ENCODE data around the gene UGT1A4.

The UGT1A4 gene

DNA sequence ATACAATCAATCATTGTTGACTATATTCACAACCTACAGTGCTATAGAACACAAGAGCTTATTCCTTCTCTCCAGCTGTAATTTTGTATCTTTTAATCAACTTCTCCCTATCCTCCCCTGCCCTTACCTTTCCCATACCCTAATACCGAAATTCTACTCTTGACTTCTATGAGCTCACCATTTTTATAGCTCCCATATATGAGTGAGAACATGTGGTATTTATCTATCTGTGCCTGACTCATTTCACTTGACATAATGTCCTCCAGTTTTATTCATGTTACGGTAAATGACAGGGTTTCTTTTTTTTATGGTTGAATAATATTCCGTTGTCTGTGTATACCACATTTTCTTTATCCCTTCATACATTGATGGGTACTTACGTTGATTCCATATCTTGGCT lies 62.2 kb downstream of the UGT1A4 start:
- Histone ChIP-seq H3K27me3 (no peaks in the 10 kb centered on the region; the same call in 1 of the 2 replicates), H3K36me3 (no peaks in the 10 kb centered on the region), H3K4me3 (ENCODE audit: low read depth, low read length) (no peak overlapping the region), H3K4me1 (no peaks in the 10 kb centered on the region), H3K9me3 (no peaks in the 10 kb centered on the region)
- no peak for DNase-seq
- TF ChIP-seq, protein P1, sequence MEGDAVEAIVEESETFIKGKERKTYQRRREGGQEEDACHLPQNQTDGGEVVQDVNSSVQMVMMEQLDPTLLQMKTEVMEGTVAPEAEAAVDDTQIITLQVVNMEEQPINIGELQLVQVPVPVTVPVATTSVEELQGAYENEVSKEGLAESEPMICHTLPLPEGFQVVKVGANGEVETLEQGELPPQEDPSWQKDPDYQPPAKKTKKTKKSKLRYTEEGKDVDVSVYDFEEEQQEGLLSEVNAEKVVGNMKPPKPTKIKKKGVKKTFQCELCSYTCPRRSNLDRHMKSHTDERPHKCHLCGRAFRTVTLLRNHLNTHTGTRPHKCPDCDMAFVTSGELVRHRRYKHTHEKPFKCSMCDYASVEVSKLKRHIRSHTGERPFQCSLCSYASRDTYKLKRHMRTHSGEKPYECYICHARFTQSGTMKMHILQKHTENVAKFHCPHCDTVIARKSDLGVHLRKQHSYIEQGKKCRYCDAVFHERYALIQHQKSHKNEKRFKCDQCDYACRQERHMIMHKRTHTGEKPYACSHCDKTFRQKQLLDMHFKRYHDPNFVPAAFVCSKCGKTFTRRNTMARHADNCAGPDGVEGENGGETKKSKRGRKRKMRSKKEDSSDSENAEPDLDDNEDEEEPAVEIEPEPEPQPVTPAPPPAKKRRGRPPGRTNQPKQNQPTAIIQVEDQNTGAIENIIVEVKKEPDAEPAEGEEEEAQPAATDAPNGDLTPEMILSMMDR (IDR thresholded peaks at IDR 0.05; ENCODE audit: low read depth, low read length): no peak

DNA sequence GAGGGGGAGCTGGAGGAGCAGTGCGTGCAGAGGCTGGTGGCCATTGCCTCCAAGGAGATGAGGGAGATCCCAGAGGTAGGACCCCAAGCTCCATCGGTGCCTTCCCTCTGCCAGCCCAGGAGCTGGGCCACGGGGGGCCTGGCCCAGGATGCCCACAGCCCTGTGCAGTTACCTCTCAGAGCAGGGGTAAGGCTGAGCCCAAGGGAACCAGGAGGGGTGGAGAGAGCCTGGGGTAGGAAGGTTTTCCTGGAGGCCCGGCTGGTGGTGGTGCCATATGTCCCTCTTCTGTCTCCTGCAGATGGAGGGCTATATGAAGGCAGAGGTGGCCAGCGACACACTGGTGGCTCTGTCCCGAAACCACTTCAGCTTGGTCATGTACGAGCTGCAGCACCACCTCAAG lies 71.0 kb downstream of the UGT1A4 start:
- no peak for DNase-seq
- TF ChIP-seq, protein P1 (IDR thresholded peaks at IDR 0.05; ENCODE audit: low read depth, low read length): no peak
- Histone ChIP-seq H3K4me3 (ENCODE audit: low read depth, low read length) (no peak overlapping the region), H3K27me3 (no peaks in the 10 kb centered on the region), H3K9me3 (no peaks in the 10 kb centered on the region), H3K36me3 (no peaks in the 10 kb centered on the region), H3K4me1 (no peaks in the 10 kb centered on the region)

DNA sequence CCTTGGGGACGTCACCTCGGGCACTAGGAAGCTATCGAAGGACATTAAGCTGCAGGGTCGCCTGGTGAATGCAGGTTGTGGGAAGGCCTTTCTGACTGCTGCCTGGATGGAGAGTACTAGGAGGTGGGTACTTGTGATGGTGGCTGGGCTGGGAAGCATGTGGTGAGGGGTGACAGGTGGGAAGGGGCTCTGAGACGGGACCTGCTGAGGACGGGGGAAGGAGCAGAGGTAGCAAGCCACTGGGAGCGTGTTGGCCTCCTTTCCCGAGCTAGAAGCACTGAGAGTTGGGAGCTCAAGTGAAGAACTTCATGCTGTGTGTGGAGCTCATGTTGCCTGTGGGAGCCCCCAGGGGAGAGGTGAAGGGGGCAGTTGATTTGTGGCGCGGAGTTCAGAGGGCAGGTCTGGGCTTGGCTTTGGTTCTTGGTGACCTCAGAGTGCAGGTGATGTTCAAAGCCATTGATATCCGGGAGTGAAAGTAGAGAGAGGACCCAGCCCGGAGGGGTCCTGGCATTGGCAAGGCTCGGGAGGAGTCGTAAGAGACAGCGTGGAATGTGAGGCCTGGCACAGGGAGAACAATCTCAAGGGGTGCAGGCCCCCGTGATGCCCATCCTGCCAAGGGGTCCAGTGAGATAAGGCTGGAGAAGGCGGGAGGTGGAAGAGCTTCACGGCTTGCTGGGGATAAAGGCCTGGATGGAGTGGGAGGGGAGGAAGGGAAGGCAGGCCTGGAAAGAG lies 72.8 kb downstream of the UGT1A4 start:
- Histone ChIP-seq H3K4me1 (no peaks in the 10 kb centered on the region), H3K27me3 (no peaks in the 10 kb centered on the region), H3K9me3 (no peaks in the 10 kb centered on the region), H3K36me3 (no peaks in the 10 kb centered on the region), H3K4me3 (ENCODE audit: low read depth, low read length) (no peak overlapping the region)
- TF ChIP-seq, protein P1 (IDR thresholded peaks at IDR 0.05; ENCODE audit: low read depth, low read length): no peak
- no peak for DNase-seq

DNA sequence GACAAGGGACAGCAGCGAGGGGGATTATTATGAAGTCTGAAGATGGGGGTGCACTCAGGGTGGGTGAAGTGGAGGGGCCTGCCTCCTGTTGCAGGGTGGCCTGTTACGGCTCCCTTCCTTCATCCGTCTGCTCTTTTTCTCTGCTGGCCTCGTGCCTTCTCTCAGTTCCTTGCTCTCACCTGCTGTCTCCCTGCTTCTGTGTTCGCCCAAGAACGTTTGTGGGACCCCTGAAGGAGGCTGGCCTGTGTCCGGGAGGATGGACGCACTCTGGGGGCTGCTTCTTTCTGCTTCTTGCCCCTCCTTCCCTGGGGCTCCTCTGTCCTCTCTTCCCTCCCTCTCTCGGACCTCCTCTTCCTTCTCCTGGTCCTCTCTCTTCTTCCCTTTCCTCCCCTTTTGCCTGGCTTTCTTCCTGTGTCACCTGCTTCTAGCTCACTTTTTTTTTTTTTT lies 73.4 kb downstream of the UGT1A4 start:
- Histone ChIP-seq H3K4me3 (ENCODE audit: low read depth, low read length) (no peak overlapping the region), H3K27me3 (no peaks in the 10 kb centered on the region), H3K9me3 (no peaks in the 10 kb centered on the region)

DNA sequence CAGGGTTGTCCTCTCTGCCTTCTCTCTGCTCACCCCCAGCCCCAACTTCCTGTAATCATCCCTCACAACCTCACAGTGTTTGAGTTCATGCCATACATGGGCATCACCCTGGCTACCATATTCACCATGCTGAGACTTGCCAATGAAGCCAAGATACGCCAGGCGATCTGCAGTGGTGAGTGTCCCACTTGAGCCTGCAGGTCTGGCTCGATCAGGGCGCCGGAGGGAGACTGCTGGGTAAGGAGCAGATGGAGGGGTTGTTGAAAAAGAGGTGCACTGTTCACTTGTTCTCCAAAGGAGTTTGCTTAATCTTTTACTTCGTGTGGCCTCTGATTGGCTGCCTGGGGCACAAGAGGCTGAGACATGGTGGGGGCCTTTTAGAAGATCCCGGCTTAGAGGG lies 74.2 kb downstream of the UGT1A4 start:
- Histone ChIP-seq H3K36me3 (no peaks in the 10 kb centered on the region), H3K4me3 (ENCODE audit: low read depth, low read length) (no peak overlapping the region), H3K9me3 (no peaks in the 10 kb centered on the region), H3K4me1 (no peaks in the 10 kb centered on the region), H3K27me3 (no peaks in the 10 kb centered on the region)
- DNase-seq: no peak
- TF ChIP-seq, protein P1 (IDR thresholded peaks at IDR 0.05; ENCODE audit: low read depth, low read length): no peak

More for the DNA sequence above, 73.4 kb downstream of the UGT1A4 start:
- Histone ChIP-seq H3K36me3 (no peaks in the 10 kb centered on the region), H3K4me1 (no peaks in the 10 kb centered on the region)
- no peak for DNase-seq
- TF ChIP-seq, protein P1 (IDR thresholded peaks at IDR 0.05; ENCODE audit: low read depth, low read length): no peak

DNA sequence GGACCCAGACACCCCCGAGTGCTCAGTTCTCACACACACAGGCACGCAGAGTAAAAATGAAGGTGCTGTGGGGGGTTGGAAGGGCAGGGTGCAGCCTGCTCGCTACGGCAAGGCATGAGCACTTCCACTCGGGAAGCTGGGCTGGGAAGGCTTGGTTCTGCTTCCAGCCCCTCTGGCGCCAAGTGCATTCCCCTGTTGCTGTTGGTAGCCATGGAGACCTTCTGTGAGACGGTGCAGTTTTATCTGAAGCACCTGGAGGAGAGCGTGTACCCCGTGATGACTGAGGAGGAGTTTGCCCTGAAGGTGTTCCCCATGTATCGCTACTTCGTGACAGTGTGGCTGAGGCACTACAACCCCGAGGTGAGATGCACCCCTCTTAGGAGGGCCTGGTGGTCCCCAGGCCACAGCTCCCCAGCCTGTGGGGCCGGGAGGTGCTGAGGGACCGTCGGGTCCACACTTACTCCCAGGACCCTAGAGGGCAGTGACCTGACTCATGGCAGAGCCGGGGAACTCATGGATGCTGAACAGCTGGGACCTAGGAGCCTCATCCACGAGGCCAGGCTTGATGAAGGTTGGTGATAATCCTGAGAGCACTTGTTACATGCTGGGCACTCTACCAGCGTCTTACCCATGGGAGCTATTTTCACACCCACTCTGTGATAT lies 75.1 kb downstream of the UGT1A4 start:
- no peaks in the 10 kb centered on the region for H3K27me3 ChIP-seq
- no peak for DNase-seq
- no peaks in the 10 kb centered on the region for H3K9me3 ChIP-seq
- TF ChIP-seq, protein P1 (IDR thresholded peaks at IDR 0.05; ENCODE audit: low read depth, low read length): no peak
- H3K4me3 ChIP-seq (ENCODE audit: low read depth, low read length): no peak overlapping the region
- no peaks in the 10 kb centered on the region for H3K36me3 ChIP-seq
- no peaks in the 10 kb centered on the region for H3K4me1 ChIP-seq
